Measurements from ENCODE around the gene CHMP6.

CHMP6 gene

GRCh38 chr17:80956321-80957190 is 35.1 kb upstream of the CHMP6 start:
- DNase-seq (ENCODE audit: low read depth), result no peak

GRCh38 chr17:80957461-80957941 is 34.1 kb upstream of the CHMP6 start:
- no peak for DNase-seq (ENCODE audit: low read depth)

- no peak for DNase-seq (ENCODE audit: low read depth)
These were observed 32.2 kb upstream of the CHMP6 start for GRCh38 chr17:80959330-80960036.

- DNase-seq (ENCODE audit: low read depth), result no peak
These were observed 31.4 kb upstream of the CHMP6 start for GRCh38 chr17:80960037-80960796.

- no peak for DNase-seq (ENCODE audit: low read depth)
These were observed 30.7 kb upstream of the CHMP6 start for GRCh38 chr17:80960797-80961452.

GRCh38 chr17:80961541-80962330 is 29.9 kb upstream of the CHMP6 start:
- no peak for DNase-seq (ENCODE audit: low read depth)

GRCh38 chr17:80962356-80963329 is 29.0 kb upstream of the CHMP6 start:
- DNase-seq (ENCODE audit: low read depth), result no peak

- DNase-seq (ENCODE audit: low read depth), result no peak
These were observed 27.7 kb upstream of the CHMP6 start for GRCh38 chr17:80963812-80964543.

GRCh38 chr17:80964544-80964856 is 27.1 kb upstream of the CHMP6 start:
- DNase-seq (ENCODE audit: low read depth), result no peak

GRCh38 chr17:80964859-80965580 is 26.6 kb upstream of the CHMP6 start:
- DNase-seq (ENCODE audit: low read depth), result no peak

GRCh38 chr17:80965606-80966005 is 26.0 kb upstream of the CHMP6 start:
- no peak for DNase-seq (ENCODE audit: low read depth)

GRCh38 chr17:80967404-80967872 is 24.2 kb upstream of the CHMP6 start:
- no peak for DNase-seq (ENCODE audit: low read depth)

GRCh38 chr17:80968602-80969029 is 23.0 kb upstream of the CHMP6 start:
- DNase-seq (ENCODE audit: low read depth), result no peak

GRCh38 chr17:80969030-80969673 is 22.5 kb upstream of the CHMP6 start:
- no peak for DNase-seq (ENCODE audit: low read depth)

GRCh38 chr17:80969674-80970043 is 22.0 kb upstream of the CHMP6 start:
- no peak for DNase-seq (ENCODE audit: low read depth)

GRCh38 chr17:80970044-80970761 is 21.4 kb upstream of the CHMP6 start:
- no peak for DNase-seq (ENCODE audit: low read depth)
